Measurements from ENCODE around the gene CDH23. TPM values are rescaled to one million over a fixed set of nuclear protein-coding genes. Genes with fewer than 3 reads are reported as not detected.

CDH23 gene
- total RNA-seq, 4 donors from 2014 or later, result 13.8 to 20.1 (median 17.3) TPM

- Histone ChIP-seq H3K27me3 (no peaks in the 10 kb centered on the region), H3K9me3 (no peaks in the 10 kb centered on the region), H3K36me3 (no peaks in the 10 kb centered on the region), H3K4me3 (no peak overlapping the region), H3K4me1 (peaks cover 0 to 14% (median 0%) of the 10 kb centered on the region in 4 donors), H3K27ac (no peak overlapping the region)
- no peak for TF ChIP-seq EP300 (IDR thresholded peaks at IDR 0.05)
- no peak for TF ChIP-seq POLR2A (IDR thresholded peaks at IDR 0.05)
- no peak for TF ChIP-seq CTCF (IDR thresholded peaks at IDR 0.05)
- DNase-seq (ENCODE audit: low spot score in 2 of 2), result no peak
- WGBS, 2 donors, result 73 to 85% methylated on average over 5 of the region's 5 CpGs
Observed at GRCh38 chr10:71579668-71580067, 182.9 kb downstream of the CDH23 start.

GRCh38 chr10:71580415-71580814 lies 183.7 kb downstream of the CDH23 start:
- no peak overlapping the region for H3K27ac ChIP-seq
- 58 to 80% methylated on average over 2 of the region's 2 CpGs for WGBS, 2 donors
- no peaks in the 10 kb centered on the region for H3K27me3 ChIP-seq
- no peak for DNase-seq (ENCODE audit: low spot score in 2 of 2)
- no peak overlapping the region for H3K4me3 ChIP-seq
- no peaks in the 10 kb centered on the region for H3K36me3 ChIP-seq
- H3K9me3 ChIP-seq, result no peaks in the 10 kb centered on the region
- TF ChIP-seq CTCF (IDR thresholded peaks at IDR 0.05) (no peak), EP300 (IDR thresholded peaks at IDR 0.05) (no peak), POLR2A (IDR thresholded peaks at IDR 0.05) (no peak)
- H3K4me1 ChIP-seq, result peaks cover 0 to 8% (median 0%) of the 10 kb centered on the region in 4 donors

- H3K4me1 ChIP-seq, result peaks cover 0 to 2% (median 0%) of the 10 kb centered on the region in 4 donors
- no peaks in the 10 kb centered on the region for H3K36me3 ChIP-seq
- no peaks in the 10 kb centered on the region for H3K9me3 ChIP-seq
- TF ChIP-seq CTCF (IDR thresholded peaks at IDR 0.05), result no peak
- no peak for TF ChIP-seq EP300 (IDR thresholded peaks at IDR 0.05)
- TF ChIP-seq POLR2A (IDR thresholded peaks at IDR 0.05), result no peak
- no peaks in the 10 kb centered on the region for H3K27me3 ChIP-seq
- H3K4me3 ChIP-seq, result no peak overlapping the region
- 58 to 71% methylated on average over 2 of the region's 2 CpGs for WGBS, 2 donors
- no peak for DNase-seq (ENCODE audit: low spot score in 2 of 2)
- H3K27ac ChIP-seq, result no peak overlapping the region
Observed at GRCh38 chr10:71580926-71581325, 184.2 kb downstream of the CDH23 start.

GRCh38 chr10:71581376-71581775 lies 184.7 kb downstream of the CDH23 start:
- 45 to 70% methylated on average over 3 of the region's 3 CpGs for WGBS, 2 donors
- Histone ChIP-seq H3K4me1 (no peaks in the 10 kb centered on the region), H3K27ac (no peak overlapping the region), H3K9me3 (no peaks in the 10 kb centered on the region), H3K36me3 (no peaks in the 10 kb centered on the region), H3K27me3 (no peaks in the 10 kb centered on the region), H3K4me3 (no peak overlapping the region)
- TF ChIP-seq POLR2A (IDR thresholded peaks at IDR 0.05) (no peak), EP300 (IDR thresholded peaks at IDR 0.05) (no peak), CTCF (IDR thresholded peaks at IDR 0.05) (no peak)
- DNase-seq (ENCODE audit: low spot score in 2 of 2), result no peak

GRCh38 chr10:71582019-71582418 lies 185.3 kb downstream of the CDH23 start:
- 44 to 48% methylated on average over 3 of the region's 3 CpGs for whole genome bisulfite sequencing, 2 donors
- H3K36me3 ChIP-seq, result no peaks in the 10 kb centered on the region
- no peaks in the 10 kb centered on the region for H3K27me3 ChIP-seq
- TF ChIP-seq POLR2A (IDR thresholded peaks at IDR 0.05), result no peak
- TF ChIP-seq EP300 (IDR thresholded peaks at IDR 0.05), result no peak
- no peak for TF ChIP-seq CTCF (IDR thresholded peaks at IDR 0.05)
- DNase-seq (ENCODE audit: low spot score in 2 of 2), result no peak
- H3K4me1 ChIP-seq, result no peaks in the 10 kb centered on the region
- no peak overlapping the region for H3K27ac ChIP-seq
- no peaks in the 10 kb centered on the region for H3K9me3 ChIP-seq
- H3K4me3 ChIP-seq, result no peak overlapping the region
